Fibroblast of skin of left biceps (primary cell): ENCODE results near the gene SNUPN.
A peak's percentile ranks its signal among the peaks of the same experiment; 100 is the strongest.
"Not testable (repeated sequence)": the region's sequence is repeated elsewhere in the genome, so short reads cannot be mapped to it uniquely, and the experiment has no call there.

Experiments
- DNase-seq, 2 experiments: peaks; one replicate each; pipeline ENCODE4 v3.0.0-alpha.2; 2013; ENCODE audit warnings: low read depth in 2 of 2

The SNUPN gene

GRCh38 chr15:75637245-75638009 lies 11.9 kb upstream of the SNUPN start:
- no peak for DNase-seq

DNA sequence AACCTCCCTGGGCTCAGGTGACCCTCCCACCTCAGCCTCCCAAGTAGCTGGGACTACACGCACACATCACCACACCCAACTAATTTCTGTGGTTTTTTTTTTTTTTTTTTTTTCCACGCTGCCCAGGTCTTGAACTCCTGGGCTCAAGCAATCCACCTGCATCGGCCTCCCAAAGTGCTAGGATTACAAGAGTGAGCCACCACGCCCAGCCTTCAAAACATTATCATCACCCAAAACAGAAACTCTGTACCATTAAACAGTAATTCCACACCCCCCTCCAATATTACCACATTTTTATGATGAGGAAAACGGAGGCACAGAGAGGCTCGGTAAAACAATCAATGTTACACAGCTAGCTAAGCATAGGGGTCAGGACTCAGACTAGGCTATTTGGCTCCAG lies 10.5 kb upstream of the SNUPN start:
- DNase-seq, result no peak

- DNase-seq, result not testable (repeated sequence)
Observed at GRCh38 chr15:75633922-75634321, 8.4 kb upstream of the SNUPN start.

DNA sequence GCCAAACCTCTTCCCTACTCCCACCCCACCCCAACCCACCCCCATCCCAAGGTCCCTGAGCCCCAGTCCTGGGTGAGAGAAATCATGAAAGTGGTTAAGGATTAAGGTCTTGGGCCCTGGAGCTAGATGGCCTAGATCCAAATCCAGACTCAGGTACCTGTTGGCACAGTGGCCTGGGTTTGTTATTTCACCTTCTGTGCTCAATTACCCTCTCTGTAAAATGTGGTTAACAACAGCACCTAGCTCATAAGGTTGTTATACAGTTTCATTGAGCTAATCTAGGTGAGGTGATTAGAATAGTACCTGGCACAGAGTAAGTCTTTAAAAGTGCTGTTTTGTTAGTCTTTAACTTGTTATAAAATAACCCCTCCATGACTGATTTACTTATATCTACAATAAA lies 6.4 kb upstream of the SNUPN start:
- DNase-seq, result no peak

- DNase-seq, result no peak
Observed at GRCh38 chr15:75622505-75622904, 3.0 kb downstream of the SNUPN start.

- DNase-seq, result peak; percentile 81 to 83
Observed at GRCh38 chr15:75620841-75621391, 4.6 kb downstream of the SNUPN start.

GRCh38 chr15:75620058-75620820 lies 5.3 kb downstream of the SNUPN start:
- DNase-seq, result peak; percentile 66 to 68

DNA sequence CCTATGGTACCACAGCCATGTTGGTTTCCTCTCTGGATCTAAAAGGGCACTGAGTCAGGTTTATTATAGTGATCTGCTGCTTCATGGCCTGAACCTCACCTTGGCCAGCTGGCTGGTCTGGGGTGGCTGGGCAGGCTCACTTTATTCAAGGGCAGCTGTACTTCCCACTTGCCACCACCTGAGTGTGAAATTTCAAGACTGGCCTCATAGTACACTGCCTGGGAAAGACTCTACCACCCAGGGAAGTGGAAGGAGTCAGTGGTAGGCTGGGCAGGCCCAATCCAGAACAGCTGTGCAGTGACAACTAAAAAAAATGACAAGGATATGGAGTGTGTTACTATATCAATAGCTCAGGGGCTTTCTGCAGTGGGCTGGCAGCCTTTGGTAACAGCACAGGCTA lies 8.8 kb downstream of the SNUPN start:
- no peak for DNase-seq

DNA sequence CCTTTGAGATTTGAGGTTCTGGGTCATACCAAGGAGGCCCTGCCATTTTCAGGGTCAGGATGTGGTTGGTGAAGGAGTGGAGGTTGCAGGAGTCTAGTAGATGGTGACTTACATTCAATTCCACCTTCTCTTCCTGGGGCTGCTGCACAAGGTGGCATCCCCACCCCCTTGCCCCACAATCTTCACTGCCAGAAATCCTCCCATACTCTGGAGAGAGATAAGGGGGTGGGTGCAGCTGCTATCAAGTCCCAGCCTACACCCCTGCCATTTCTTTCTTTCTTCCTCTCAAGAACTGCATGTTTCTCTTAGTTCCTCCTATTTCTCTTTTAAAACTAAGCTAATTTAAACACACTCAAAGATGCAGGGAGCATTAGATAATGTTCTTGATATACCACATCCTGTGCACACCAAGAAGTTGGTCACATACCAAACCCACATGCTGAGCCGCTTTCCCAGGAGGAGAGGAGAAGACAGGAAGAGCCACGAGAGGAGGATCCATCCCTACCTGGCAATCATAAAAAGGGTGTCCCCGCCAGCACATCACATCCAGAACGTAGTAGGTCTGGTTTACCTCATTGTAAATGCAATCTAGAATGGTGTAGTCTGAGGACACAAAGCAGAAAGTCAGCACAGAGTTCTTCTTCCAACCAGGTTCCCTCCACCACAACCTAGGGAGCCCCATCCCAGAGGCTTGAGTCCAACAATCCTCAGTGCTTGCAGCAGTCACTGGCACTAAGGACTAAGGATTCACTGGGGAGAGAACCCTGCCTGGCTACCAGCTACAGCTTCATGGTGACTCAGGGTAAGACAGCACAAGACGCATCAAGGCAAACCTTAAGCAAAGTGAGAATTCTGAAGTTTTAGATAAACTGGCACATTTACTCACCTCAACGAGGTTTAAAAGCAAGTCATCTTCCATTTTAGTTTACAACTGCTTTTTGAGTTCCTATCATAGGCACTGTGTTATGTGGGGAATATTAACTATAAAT lies 18.5 kb downstream of the SNUPN start:
- no peak for DNase-seq

DNA sequence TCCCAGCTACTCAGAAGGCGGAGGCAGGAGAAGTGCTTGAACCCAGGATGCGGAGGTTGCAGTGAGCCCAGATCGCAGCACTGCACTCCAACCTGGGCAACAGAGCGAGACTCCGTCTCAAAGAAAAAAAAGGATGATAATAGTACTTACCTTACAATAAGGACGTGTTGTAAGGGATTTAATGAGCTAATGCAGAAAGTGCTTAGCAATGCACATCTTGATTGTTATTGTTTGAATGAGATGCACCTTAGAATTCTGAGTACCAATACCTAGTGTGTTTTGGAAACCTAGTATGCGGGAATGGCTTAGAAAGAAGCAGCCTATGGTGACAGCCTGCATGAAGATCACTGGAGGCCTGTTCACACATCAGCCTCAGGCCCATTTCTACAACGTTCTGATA lies 19.5 kb downstream of the SNUPN start:
- DNase-seq, result no peak

DNA sequence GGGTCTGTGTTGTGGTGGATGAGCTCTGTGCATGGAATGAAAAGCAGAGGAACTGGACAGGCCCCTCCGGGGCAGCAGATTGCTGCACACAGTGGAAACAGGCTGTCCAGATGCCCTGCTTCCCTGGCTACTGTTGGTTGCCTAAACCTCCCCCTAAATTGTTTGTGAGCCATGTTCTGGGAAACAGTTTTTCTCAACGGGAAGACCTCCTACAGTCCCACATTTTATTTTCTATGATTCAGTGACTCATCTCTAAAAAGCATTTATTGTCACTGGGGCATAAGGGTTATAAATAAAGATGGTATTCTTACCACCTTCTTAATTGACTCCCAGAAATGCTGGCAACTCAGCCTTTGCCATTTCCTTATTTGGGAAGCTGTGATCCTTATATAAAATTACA lies 26.1 kb downstream of the SNUPN start:
- no peak for DNase-seq

- DNase-seq, result no peak
Observed at GRCh38 chr15:75598361-75598760, 27.2 kb downstream of the SNUPN start.

DNA sequence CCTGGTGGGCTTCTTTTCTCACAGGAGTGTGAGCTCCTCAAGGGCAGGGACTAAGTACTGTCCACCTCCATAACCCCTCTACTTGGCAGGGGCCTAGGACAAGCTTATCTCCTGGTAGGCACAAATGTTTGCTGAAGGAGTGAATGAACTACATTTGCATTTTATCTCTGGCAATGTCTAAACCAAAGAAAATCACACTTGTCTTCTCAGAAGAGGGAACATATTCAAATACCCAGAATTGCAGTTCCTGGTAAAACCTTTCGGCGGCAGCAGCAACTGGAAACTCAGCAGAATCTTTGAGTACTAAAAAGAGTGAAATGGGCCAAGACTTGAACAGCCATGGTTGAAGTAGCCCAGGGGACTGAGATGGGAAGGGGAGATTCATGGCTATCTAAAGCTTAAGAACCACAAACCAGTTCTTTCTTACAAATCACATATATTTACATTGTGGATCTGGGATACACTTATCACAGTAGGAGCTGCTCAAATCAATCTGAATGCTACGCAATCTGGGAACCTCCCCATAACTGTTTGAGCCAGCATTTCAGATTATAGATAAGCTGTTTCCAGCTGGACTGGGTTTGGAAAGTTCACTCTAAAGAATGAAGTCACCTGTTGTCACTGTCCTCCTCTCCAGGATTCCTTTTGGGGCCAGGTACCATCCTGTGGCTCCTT lies 27.7 kb downstream of the SNUPN start:
- DNase-seq, result no peak

- no peak for DNase-seq
Observed at GRCh38 chr15:75596703-75597345, 28.7 kb downstream of the SNUPN start.

DNA sequence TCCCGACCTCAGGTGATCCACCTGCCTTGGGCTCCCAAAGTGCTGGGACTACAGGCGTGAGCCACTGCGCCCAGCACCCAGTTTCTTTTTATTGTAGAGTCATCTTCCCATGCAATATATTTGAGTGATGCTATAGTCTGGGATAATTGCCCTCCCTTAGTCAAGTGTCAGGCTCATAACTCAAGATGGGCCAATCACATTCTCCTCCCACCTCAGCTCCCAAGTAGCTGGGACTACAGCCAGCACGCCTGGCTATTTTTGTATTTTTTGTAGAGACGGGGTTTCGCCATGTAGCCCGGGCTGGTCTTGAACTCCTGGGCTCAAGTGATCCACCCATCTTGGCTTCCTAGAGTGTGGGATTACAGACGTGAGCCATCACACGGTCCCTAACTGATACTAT lies 31.2 kb downstream of the SNUPN start:
- DNase-seq, result no peak

DNA sequence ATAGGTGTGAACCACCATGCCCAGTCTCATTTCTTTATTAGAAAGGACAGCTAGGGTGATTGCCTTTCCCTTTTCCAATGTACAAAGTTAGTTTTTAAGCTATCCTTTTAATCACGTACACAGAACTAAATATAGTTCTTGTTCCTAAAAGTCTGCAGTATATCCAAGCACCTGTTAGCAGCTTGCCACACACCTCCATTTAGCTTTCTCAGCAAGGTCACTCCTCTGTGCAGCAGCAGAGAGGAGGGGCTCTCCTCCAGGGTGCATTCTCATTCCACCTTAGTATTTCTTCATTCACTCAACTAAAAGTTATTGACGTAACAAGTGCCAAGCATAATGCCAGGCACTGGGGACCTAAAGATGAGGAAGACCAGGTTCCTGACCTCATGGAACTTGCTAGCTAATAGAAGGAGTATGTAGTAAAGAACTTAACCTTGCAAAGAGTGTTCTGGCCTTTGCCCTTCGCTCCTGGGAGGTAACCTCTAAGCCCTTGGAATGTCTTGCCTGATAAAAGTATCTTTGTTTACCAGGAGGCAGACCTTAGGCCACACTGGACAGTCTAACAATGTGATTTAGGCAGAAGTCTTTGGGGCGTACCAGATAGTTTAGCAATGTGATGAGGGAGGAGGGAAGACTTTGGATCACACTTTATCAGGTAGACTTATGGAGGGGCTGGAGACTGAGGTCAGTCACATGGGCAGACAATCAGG lies 33.7 kb downstream of the SNUPN start:
- DNase-seq, result no peak

- no peak for DNase-seq
Observed at GRCh38 chr15:75590239-75590638, 35.3 kb downstream of the SNUPN start.

DNA sequence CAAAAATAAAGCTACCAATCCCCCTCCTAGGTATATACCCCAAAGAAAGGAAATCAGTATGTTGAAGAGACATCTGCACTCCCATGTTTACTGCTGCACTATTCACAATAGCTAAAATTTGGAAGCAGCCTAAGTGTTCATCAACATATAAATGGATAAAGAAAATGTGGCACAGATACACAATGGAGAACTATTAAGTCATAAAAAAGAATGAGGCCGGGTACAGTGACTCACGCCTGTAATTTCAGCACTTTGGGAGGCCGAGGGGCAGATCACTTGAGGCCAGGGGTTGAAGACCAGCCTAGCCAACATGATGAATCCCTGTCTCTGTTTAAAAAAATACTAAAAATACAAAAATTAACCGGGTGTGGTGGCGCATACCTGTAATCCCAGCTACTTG lies 36.5 kb downstream of the SNUPN start:
- no peak for DNase-seq

DNA sequence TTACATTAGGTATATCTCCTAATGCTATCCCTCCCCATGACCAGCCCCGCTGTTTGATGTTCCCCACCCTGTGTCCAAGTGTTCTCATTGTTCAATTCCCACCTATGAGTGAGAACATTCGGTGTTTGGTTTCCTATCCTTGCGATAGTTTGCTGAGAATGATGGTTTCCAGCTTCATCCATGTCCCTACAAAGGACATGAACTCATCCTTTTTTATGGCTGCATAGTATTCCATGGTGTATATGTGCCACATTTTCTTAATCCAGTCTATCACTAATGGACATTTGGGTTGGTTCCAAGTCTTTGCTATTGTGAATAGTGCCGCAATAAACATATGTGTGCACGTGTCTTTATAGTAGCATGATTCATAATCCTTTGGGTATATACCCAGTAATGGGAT lies 39.1 kb downstream of the SNUPN start:
- DNase-seq, result not testable (repeated sequence)

DNA sequence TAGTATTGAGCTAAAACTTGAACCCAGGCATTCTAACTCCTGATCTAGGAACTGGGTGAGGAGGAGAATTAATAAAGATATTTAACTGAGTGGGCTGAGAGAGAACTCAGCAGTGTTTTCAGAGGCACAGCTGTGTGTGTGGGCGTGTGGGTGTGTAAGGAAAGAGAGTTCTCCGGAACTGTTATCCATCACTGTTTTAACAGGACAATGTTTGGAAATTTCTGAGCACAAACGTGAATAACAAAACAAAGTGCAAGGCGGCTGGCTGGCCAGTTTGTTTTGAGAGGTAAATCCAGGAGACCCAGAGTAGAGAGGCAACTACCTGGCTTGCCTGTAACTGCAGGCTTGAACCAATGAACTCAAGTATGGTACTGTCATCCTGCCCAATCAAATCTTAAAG lies 41.4 kb downstream of the SNUPN start:
- DNase-seq, result no peak
